Activated B cell treated with CpG ODN at 0.5 μM for 24 hours (primary cell): ENCODE measurements around the gene RADIL. TPM values are rescaled to one million over a fixed set of nuclear protein-coding genes. Genes with fewer than 3 reads are reported as not detected.

Experiments used
- ATAC-seq: fragments of 200-7000 bp; cut with Tn5 transposase; one replicate; pipeline ENCODE4 v1.10.0; 2021; ENCODE audit warnings: low read depth, mild to moderate bottlenecking, moderate library complexity
- CTCF ChIA-PET: fragments of 350-600 bp; sonication (Branson Sonifier 250); formaldehyde crosslinking; loops from one replicate; lab custom pipeline; 2021; ENCODE audit warnings: antibody characterized with exemption; lab: Charles Lee
- POLR2A ChIA-PET: fragments of 350-600 bp; sonication (Branson Sonifier 250); formaldehyde crosslinking; loops from one replicate; lab custom pipeline; 2021; ENCODE audit warnings: antibody characterized with exemption; lab: Charles Lee
- DNase-seq: peaks from one replicate; pipeline ENCODE4 v3.0.0; 2022
- H3K27ac Mint-ChIP-seq: one replicate; pipeline ENCODE4 v1.8.0; 2020; ENCODE audit warnings: mixed read lengths
- H3K27me3 Mint-ChIP-seq: one replicate; pipeline ENCODE4 v1.8.0; 2021; ENCODE audit warnings: mixed read lengths
- H3K36me3 Mint-ChIP-seq: one replicate; pipeline ENCODE4 v1.8.0; 2021; ENCODE audit warnings: low read depth, mixed read lengths
- H3K4me1 Mint-ChIP-seq: one replicate; pipeline ENCODE4 v1.8.0; 2021; ENCODE audit warnings: mixed read lengths
- H3K4me3 Mint-ChIP-seq: one replicate; pipeline ENCODE4 v1.8.0; 2020; ENCODE audit warnings: mild to moderate bottlenecking, mixed read lengths
- H3K9me3 Mint-ChIP-seq: one replicate; pipeline ENCODE4 v1.8.0; 2020; ENCODE audit warnings: mixed read lengths
- CTCF ChIP-seq: fragments of 200-600 bp; IDR thresholded peaks from one replicate; pipeline ENCODE4 v1.8.0; 2022; ENCODE audit warnings: antibody characterized with exemption, mild to moderate bottlenecking
- intact Hi-C: fragments of 100-400 bp; cut with micrococcal nuclease; formaldehyde crosslinking; loops from one replicate; pipeline ENCODE4 v1.15.1; 2024
- total RNA-seq: library from RNA; stranded (reverse); gene quantifications from 2 replicates; pipeline ENCODE4 v1.2.3, GENCODE V29; 2022

RADIL gene
- total RNA-seq, 1 donor from 2014 or later = not detected

GRCh38 chr7:4857189-4857588, 26.3 kb downstream of the RADIL start:
- Mint-ChIP-seq H3K4me3 (no peak overlapping the region), H3K36me3 (no peaks in the 10 kb centered on the region), H3K4me1 (peaks cover 5% of the 10 kb centered on the region), H3K27ac (no peak overlapping the region), H3K27me3 (peaks cover 19% of the 10 kb centered on the region), H3K9me3 (peaks cover 3% of the 10 kb centered on the region)
- no peak for TF ChIP-seq CTCF
- ATAC-seq = no peak
- ChIA-PET CTCF (no interaction called here), POLR2A (no interaction called here)
- no peak for DNase-seq
- intact Hi-C loops = no loop called here

- intact Hi-C loops = no loop called here
- peaks cover 3% of the 10 kb centered on the region for H3K9me3 Mint-ChIP-seq
- H3K27ac Mint-ChIP-seq = no peak overlapping the region
- CTCF ChIA-PET = no interaction called here
- no peaks in the 10 kb centered on the region for H3K36me3 Mint-ChIP-seq
- peaks cover 18% of the 10 kb centered on the region for H3K27me3 Mint-ChIP-seq
- POLR2A ChIA-PET = no interaction called here
- ATAC-seq (no peak), DNase-seq (no peak)
- H3K4me1 Mint-ChIP-seq = peaks cover 5% of the 10 kb centered on the region
- no peak for TF ChIP-seq CTCF
- H3K4me3 Mint-ChIP-seq = no peak overlapping the region
Observed at GRCh38 chr7:4856336-4857057, 27.0 kb downstream of the RADIL start.

- Mint-ChIP-seq H3K9me3 (no peaks in the 10 kb centered on the region), H3K27me3 (peaks cover 14% of the 10 kb centered on the region), H3K36me3 (no peaks in the 10 kb centered on the region), H3K4me3 (no peak overlapping the region), H3K4me1 (no peaks in the 10 kb centered on the region), H3K27ac (no peak overlapping the region)
- ChIA-PET CTCF (no interaction called here), POLR2A (no interaction called here)
- intact Hi-C loops = no loop called here
- TF ChIP-seq CTCF = no peak
- ATAC-seq (no peak), DNase-seq (no peak)
Observed at GRCh38 chr7:4854916-4855315, 28.6 kb downstream of the RADIL start.

- intact Hi-C loops = no loop called here
- no peak for ATAC-seq
- Mint-ChIP-seq H3K4me3 (no peak overlapping the region), H3K9me3 (no peaks in the 10 kb centered on the region), H3K36me3 (no peaks in the 10 kb centered on the region), H3K27me3 (peaks cover 8% of the 10 kb centered on the region), H3K4me1 (no peaks in the 10 kb centered on the region), H3K27ac (no peak overlapping the region)
- POLR2A ChIA-PET = no interaction called here
- CTCF ChIA-PET = no interaction called here
- no peak for DNase-seq
- TF ChIP-seq CTCF = no peak
Observed at GRCh38 chr7:4851459-4852422, 31.8 kb downstream of the RADIL start.

- H3K27ac Mint-ChIP-seq = no peak overlapping the region
- ChIA-PET POLR2A (no interaction called here), CTCF (no interaction called here)
- peaks cover 14% of the 10 kb centered on the region for H3K27me3 Mint-ChIP-seq
- H3K4me1 Mint-ChIP-seq = peaks cover 5% of the 10 kb centered on the region
- TF ChIP-seq CTCF = no peak
- no peaks in the 10 kb centered on the region for H3K9me3 Mint-ChIP-seq
- no peaks in the 10 kb centered on the region for H3K36me3 Mint-ChIP-seq
- DNase-seq = no peak
- ATAC-seq = no peak
- no peak overlapping the region for H3K4me3 Mint-ChIP-seq
- intact Hi-C loops = no loop called here
Observed at GRCh38 chr7:4850262-4850795, 33.2 kb downstream of the RADIL start.
